Peyer's patch (tissue), 4 donors: ENCODE results near the gene CTSA. TPM values are rescaled to one million over a fixed set of nuclear protein-coding genes. Genes with fewer than 3 reads are reported as not detected.
A peak's percentile ranks its signal among the peaks of the same experiment; 100 is the strongest.

Source experiments
- DNase-seq, 3 donors: peaks; one replicate each; pipeline ENCODE4 v3.0.0-alpha.2; 2017 to 2019
- H3K27ac ChIP-seq, 4 donors: fragments of 200-600 bp; sonication (generic); one replicate each; pipeline ENCODE4 v1.5.1; 2016 to 2019
- H3K27me3 ChIP-seq, 2 donors: fragments of 200-600 bp; sonication (generic); one replicate each; pipeline ENCODE4 v1.5.1; 2019
- H3K36me3 ChIP-seq, 3 donors: fragments of 200-600 bp; sonication (generic); one replicate each; pipeline ENCODE4 v1.5.1; 2016 to 2019
- H3K4me1 ChIP-seq, 4 donors: fragments of 200-600 bp; sonication (generic); one replicate each; pipeline ENCODE4 v1.5.1; 2016 to 2019
- H3K4me3 ChIP-seq, 4 donors: fragments of 200-600 bp; sonication (generic); 1 replicate in 3 of 4; 2 replicates in 1 of 4; pipeline ENCODE4 v1.5.1; 2016 to 2019; ENCODE audit warnings: mild to moderate bottlenecking in 1 of 4
- H3K9me3 ChIP-seq, 4 donors: fragments of 200-600 bp; sonication (generic); one replicate each; pipeline ENCODE4 v1.5.1; 2016 to 2019; ENCODE audit warnings: mild to moderate bottlenecking in 1 of 4
- CTCF ChIP-seq, 6 experiments: fragments of 450-650 bp in 4 of 6; fragments of 200-600 bp in 2 of 6; sonication (generic) in 1 of 6; IDR thresholded peaks; one replicate each; pipeline ENCODE4 v1.5.1; 2017 to 2019; ENCODE audit warnings: antibody characterized with exemption in 6 of 6, mild to moderate bottlenecking in 3 of 6, moderate library complexity in 1 of 6
- POLR2A ChIP-seq, 2 donors: fragments of 450-650 bp; IDR thresholded peaks; one replicate each; pipeline ENCODE4 v1.5.1; 2017; ENCODE audit warnings: antibody characterized with exemption in 2 of 2, mild to moderate bottlenecking in 2 of 2, moderate library complexity in 2 of 2
- total RNA-seq, 4 donors: library from RNA; depleted of rRNA; stranded (reverse); fragments of >200 nt; gene quantifications; one replicate each; pipeline ENCODE4 v1.1.0, GENCODE V29; 2016

The CTSA gene
- total RNA-seq, 4 donors from 2014 or later, result 85.0 to 602 (median 258) TPM

GRCh38 chr20:45907219-45907948, 16.2 kb downstream of the CTSA start:
- Histone ChIP-seq H3K36me3 (peaks cover 0 to 5% (median 0%) of the 10 kb centered on the region in 3 donors), H3K27me3 (no peaks in the 10 kb centered on the region), H3K4me3 (no peak overlapping the region), H3K27ac (no peak overlapping the region), H3K9me3 (no peaks in the 10 kb centered on the region), H3K4me1 (peaks cover 0 to 15% (median 11%) of the 10 kb centered on the region in 4 donors)
- no peak for TF ChIP-seq CTCF (IDR thresholded peaks at IDR 0.05)
- TF ChIP-seq POLR2A (IDR thresholded peaks at IDR 0.05), result no peak
- no peak for DNase-seq

- Histone ChIP-seq H3K36me3 (peaks cover 0 to 5% (median 0%) of the 10 kb centered on the region in 3 donors), H3K27ac (no peak overlapping the region), H3K4me1 (peaks cover 0 to 20% (median 13%) of the 10 kb centered on the region in 4 donors), H3K9me3 (no peaks in the 10 kb centered on the region), H3K27me3 (no peaks in the 10 kb centered on the region), H3K4me3 (no peak overlapping the region)
- TF ChIP-seq CTCF (IDR thresholded peaks at IDR 0.05) (no peak), POLR2A (IDR thresholded peaks at IDR 0.05) (no peak)
- no peak for DNase-seq
Observed at GRCh38 chr20:45908084-45908483, 16.9 kb downstream of the CTSA start.

GRCh38 chr20:45909336-45909808, 18.2 kb downstream of the CTSA start:
- peaks cover 0 to 20% (median 13%) of the 10 kb centered on the region in 4 donors for H3K4me1 ChIP-seq
- no peaks in the 10 kb centered on the region for H3K9me3 ChIP-seq
- no peak for DNase-seq
- peaks cover 0 to 5% (median 0%) of the 10 kb centered on the region in 3 donors for H3K36me3 ChIP-seq
- TF ChIP-seq CTCF (IDR thresholded peaks at IDR 0.05), result no peak
- TF ChIP-seq POLR2A (IDR thresholded peaks at IDR 0.05), result no peak
- no peaks in the 10 kb centered on the region for H3K27me3 ChIP-seq
- no peak overlapping the region for H3K4me3 ChIP-seq
- H3K27ac ChIP-seq, result no peak overlapping the region

GRCh38 chr20:45909817-45910669, 18.9 kb downstream of the CTSA start:
- Histone ChIP-seq H3K27ac (peak overlapping the region in 3 of 4 donors; percentile 38 to 67 (median 46)), H3K4me3 (peak overlapping the region in 2 of 4 donors; percentile 44 to 52), H3K4me1 (peaks cover 0 to 20% (median 13%) of the 10 kb centered on the region in 4 donors), H3K36me3 (peaks cover 0 to 5% (median 0%) of the 10 kb centered on the region in 3 donors), H3K27me3 (no peaks in the 10 kb centered on the region), H3K9me3 (no peaks in the 10 kb centered on the region)
- DNase-seq, result no peak
- TF ChIP-seq CTCF (IDR thresholded peaks at IDR 0.05), result no peak
- TF ChIP-seq POLR2A (IDR thresholded peaks at IDR 0.05), result no peak

- H3K27ac ChIP-seq, result peak overlapping the region; percentile 60 to 81 (median 74)
- peaks cover 0 to 20% (median 13%) of the 10 kb centered on the region in 4 donors for H3K4me1 ChIP-seq
- no peaks in the 10 kb centered on the region for H3K27me3 ChIP-seq
- H3K9me3 ChIP-seq, result no peaks in the 10 kb centered on the region
- peak overlapping the region; percentile 38 to 56 (median 48) for H3K4me3 ChIP-seq
- DNase-seq, result peak; percentile 91 to 98 (median 98)
- H3K36me3 ChIP-seq, result peaks cover 0 to 4% (median 0%) of the 10 kb centered on the region in 3 donors
- TF ChIP-seq POLR2A (IDR thresholded peaks at IDR 0.05), result peak in 1 of 2 donors; percentile 42
- no peak for TF ChIP-seq CTCF (IDR thresholded peaks at IDR 0.05)
Observed at GRCh38 chr20:45910670-45911485, 19.7 kb downstream of the CTSA start.
